ENCODE data around the gene LAYN. TPM values are rescaled to one million over a fixed set of nuclear protein-coding genes. Genes with fewer than 3 reads are reported as not detected.

LAYN gene
- total and polyA plus RNA-seq, 2 donors from 2014 or later = 4.8 to 7.6 TPM

GRCh38 chr11:111591187-111591960, 50.9 kb downstream of the LAYN start:
- Histone ChIP-seq H3K9me3 (ENCODE audit: control insufficient read depth in 2 of 3, insufficient read depth in 1 of 3, low read length in 3 of 3) (no peaks in the 10 kb centered on the region), H3K27me3 (ENCODE audit: control insufficient read depth, insufficient read depth, low read length) (no peaks in the 10 kb centered on the region), H3K4me3 (ENCODE audit: low read length in 3 of 3) (no peak overlapping the region), H3K36me3 (ENCODE audit: control insufficient read depth in 2 of 3, insufficient read depth in 3 of 3, low read length in 3 of 3) (no peaks in the 10 kb centered on the region), H3K4me1 (ENCODE audit: control insufficient read depth in 2 of 3, insufficient read depth in 2 of 3, low read depth in 1 of 3, low read length in 3 of 3) (no peaks in the 10 kb centered on the region), H3K9ac (ENCODE audit: low read length in 3 of 3) (no peak overlapping the region), H3K27ac (ENCODE audit: low read depth in 2 of 2, low read length in 2 of 2) (no peak overlapping the region)
- intact Hi-C loops (cut with DNase I) = no loop called here
- DNase-seq = no peak
- FAIRE-seq = no peak
- TF ChIP-seq CTCF (IDR thresholded peaks at IDR 0.05; ENCODE audit: borderline replicate concordance, extremely low read depth, insufficient read depth) = no peak

- Histone ChIP-seq H3K27me3 (ENCODE audit: control insufficient read depth, insufficient read depth, low read length) (no peaks in the 10 kb centered on the region), H3K4me1 (ENCODE audit: control insufficient read depth in 2 of 3, insufficient read depth in 2 of 3, low read depth in 1 of 3, low read length in 3 of 3) (no peaks in the 10 kb centered on the region), H3K4me3 (ENCODE audit: low read length in 3 of 3) (no peak overlapping the region), H3K27ac (ENCODE audit: low read depth in 2 of 2, low read length in 2 of 2) (no peak overlapping the region), H3K9ac (ENCODE audit: low read length in 3 of 3) (no peak overlapping the region), H3K9me3 (ENCODE audit: control insufficient read depth in 2 of 3, insufficient read depth in 1 of 3, low read length in 3 of 3) (no peaks in the 10 kb centered on the region), H3K36me3 (ENCODE audit: control insufficient read depth in 2 of 3, insufficient read depth in 3 of 3, low read length in 3 of 3) (no peaks in the 10 kb centered on the region)
- no peak for TF ChIP-seq CTCF (IDR thresholded peaks at IDR 0.05; ENCODE audit: borderline replicate concordance, extremely low read depth, insufficient read depth)
- DNase-seq (no peak), FAIRE-seq (no peak)
- intact Hi-C loops (cut with DNase I) = no loop called here
Observed at GRCh38 chr11:111592491-111592890, 52.0 kb downstream of the LAYN start.

- Histone ChIP-seq H3K4me3 (ENCODE audit: low read length in 3 of 3) (no peak overlapping the region), H3K27me3 (ENCODE audit: control insufficient read depth, insufficient read depth, low read length) (no peaks in the 10 kb centered on the region), H3K27ac (ENCODE audit: low read depth in 2 of 2, low read length in 2 of 2) (no peak overlapping the region), H3K9me3 (ENCODE audit: control insufficient read depth in 2 of 3, insufficient read depth in 1 of 3, low read length in 3 of 3) (no peaks in the 10 kb centered on the region), H3K4me1 (ENCODE audit: control insufficient read depth in 2 of 3, insufficient read depth in 2 of 3, low read depth in 1 of 3, low read length in 3 of 3) (no peaks in the 10 kb centered on the region), H3K36me3 (ENCODE audit: control insufficient read depth in 2 of 3, insufficient read depth in 3 of 3, low read length in 3 of 3) (no peaks in the 10 kb centered on the region), H3K9ac (ENCODE audit: low read length in 3 of 3) (no peak overlapping the region)
- intact Hi-C loops (cut with DNase I) = no loop called here
- no peak for DNase-seq
- FAIRE-seq = no peak
- TF ChIP-seq CTCF (IDR thresholded peaks at IDR 0.05; ENCODE audit: borderline replicate concordance, extremely low read depth, insufficient read depth) = no peak
Observed at GRCh38 chr11:111596319-111596718, 55.8 kb downstream of the LAYN start.
